Measurements from ENCODE around the gene MED29.

DNA sequence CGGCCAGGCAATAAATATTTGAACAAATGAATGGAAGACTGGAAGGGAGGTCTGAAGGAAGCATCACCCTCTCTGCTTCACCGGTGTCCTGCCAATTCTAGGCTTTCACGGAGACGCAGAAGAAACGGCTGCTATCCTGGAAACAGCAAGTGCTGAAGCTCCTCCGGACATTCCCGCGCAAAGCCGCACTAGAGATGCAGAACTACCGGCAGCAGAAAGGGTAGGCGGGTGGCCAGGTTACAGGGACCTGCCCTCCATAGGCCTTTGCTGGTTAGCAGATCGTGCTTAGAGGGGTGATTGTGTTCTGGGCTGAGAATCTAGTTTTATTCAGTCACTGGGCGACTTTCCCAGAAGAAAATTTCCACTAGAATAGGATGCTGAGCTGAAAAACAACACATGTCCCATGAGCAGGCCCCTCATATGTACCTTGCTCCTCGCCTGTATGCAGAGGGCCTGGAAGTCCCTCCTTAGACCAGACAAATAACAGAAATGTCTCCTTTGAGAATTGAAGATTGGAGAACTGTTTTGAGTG is 11.2 kb upstream of the MED29 start:
- TF ChIP-seq, protein P1, sequence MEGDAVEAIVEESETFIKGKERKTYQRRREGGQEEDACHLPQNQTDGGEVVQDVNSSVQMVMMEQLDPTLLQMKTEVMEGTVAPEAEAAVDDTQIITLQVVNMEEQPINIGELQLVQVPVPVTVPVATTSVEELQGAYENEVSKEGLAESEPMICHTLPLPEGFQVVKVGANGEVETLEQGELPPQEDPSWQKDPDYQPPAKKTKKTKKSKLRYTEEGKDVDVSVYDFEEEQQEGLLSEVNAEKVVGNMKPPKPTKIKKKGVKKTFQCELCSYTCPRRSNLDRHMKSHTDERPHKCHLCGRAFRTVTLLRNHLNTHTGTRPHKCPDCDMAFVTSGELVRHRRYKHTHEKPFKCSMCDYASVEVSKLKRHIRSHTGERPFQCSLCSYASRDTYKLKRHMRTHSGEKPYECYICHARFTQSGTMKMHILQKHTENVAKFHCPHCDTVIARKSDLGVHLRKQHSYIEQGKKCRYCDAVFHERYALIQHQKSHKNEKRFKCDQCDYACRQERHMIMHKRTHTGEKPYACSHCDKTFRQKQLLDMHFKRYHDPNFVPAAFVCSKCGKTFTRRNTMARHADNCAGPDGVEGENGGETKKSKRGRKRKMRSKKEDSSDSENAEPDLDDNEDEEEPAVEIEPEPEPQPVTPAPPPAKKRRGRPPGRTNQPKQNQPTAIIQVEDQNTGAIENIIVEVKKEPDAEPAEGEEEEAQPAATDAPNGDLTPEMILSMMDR (IDR thresholded peaks at IDR 0.05), result no peak
- no peak for TF ChIP-seq POLR2A (IDR thresholded peaks at IDR 0.05)

Data from ovary (tissue), 3 donors.